Uterus (tissue), 4 donors: ENCODE data around the gene KCNH1. TPM values are rescaled to one million over a fixed set of nuclear protein-coding genes. Genes with fewer than 3 reads are reported as not detected.

Experiments used
- DNase-seq, 2 donors: peaks; one replicate each; pipeline ENCODE4 v3.0.0-alpha.2; 2019 to 2020
- H3K27ac ChIP-seq, 2 donors: fragments of 200-600 bp; sonication (generic); 1 replicate in 1 of 2; 2 replicates in 1 of 2; pipeline ENCODE4 v1.5.1; 2016 to 2018
- H3K27me3 ChIP-seq, 2 donors: fragments of 200-600 bp; sonication (generic); one replicate each; pipeline ENCODE4 v1.5.1; 2018 to 2019; ENCODE audit warnings: control low read depth in 1 of 2
- H3K36me3 ChIP-seq, 2 donors: fragments of 200-600 bp; sonication (generic); one replicate each; pipeline ENCODE4 v1.5.1; 2019; ENCODE audit warnings: control low read depth in 1 of 2
- H3K4me1 ChIP-seq, 2 donors: fragments of 200-600 bp; sonication (generic); one replicate each; pipeline ENCODE4 v1.5.1; 2018 to 2019; ENCODE audit warnings: control low read depth in 1 of 2
- H3K4me3 ChIP-seq, 2 donors: fragments of 200-600 bp; sonication (generic); 1 replicate in 1 of 2; 2 replicates in 1 of 2; pipeline ENCODE4 v1.5.1; 2018 to 2019; ENCODE audit warnings: mild to moderate bottlenecking in 1 of 2
- H3K9me3 ChIP-seq, 2 donors: fragments of 200-600 bp; sonication (generic); one replicate each; pipeline ENCODE4 v1.5.1; 2019; ENCODE audit warnings: control low read depth in 1 of 2
- CTCF ChIP-seq, 4 experiments: fragments of 200-600 bp in 2 of 4; fragments of 450-650 bp in 2 of 4; sonication (generic) in 2 of 4; IDR thresholded peaks; one replicate each; pipeline ENCODE4 v1.5.1; 2016 to 2019; ENCODE audit warnings: antibody characterized with exemption in 4 of 4, mild to moderate bottlenecking in 2 of 4, moderate library complexity in 1 of 4
- POLR2A ChIP-seq, 2 donors: fragments of 450-650 bp; IDR thresholded peaks; one replicate each; pipeline ENCODE4 v1.6.1; 2016; ENCODE audit warnings: antibody characterized with exemption in 2 of 2, mild to moderate bottlenecking in 1 of 2, moderate library complexity in 1 of 2
- intact Hi-C: fragments of 100-400 bp; cut with DNase I; formaldehyde crosslinking; loops from one replicate; pipeline ENCODE4 v1.15.1; 2023; ENCODE audit warnings: low total_unique reads
- total RNA-seq, 4 donors: library from RNA; depleted of rRNA in 3 of 4; stranded (reverse); fragments of >200 nt in 3 of 4; gene quantifications; one replicate each; pipeline versions ENCODE4 v1.1.0 to v1.2.4, GENCODE V29; 2014 to 2023
- donor health status: DM: yes; HTN: yes; CAD: no.

The KCNH1 gene
- total RNA-seq, 4 donors from 2014 or later = 1.1 to 1.5 TPM; not detected in 2

- Histone ChIP-seq H3K4me1 (no peaks in the 10 kb centered on the region), H3K27me3 (no peaks in the 10 kb centered on the region), H3K9me3 (no peaks in the 10 kb centered on the region), H3K4me3 (no peak overlapping the region), H3K27ac (no peak overlapping the region), H3K36me3 (no peaks in the 10 kb centered on the region)
- intact Hi-C loops = no loop called here
- DNase-seq = no peak
- TF ChIP-seq CTCF (IDR thresholded peaks at IDR 0.05) (no peak), POLR2A (IDR thresholded peaks at IDR 0.05) (no peak)
Measured at GRCh38 chr1:210707300-210708240, 426.4 kb downstream of the KCNH1 start.

- no peaks in the 10 kb centered on the region for H3K36me3 ChIP-seq
- no peak overlapping the region for H3K27ac ChIP-seq
- TF ChIP-seq POLR2A (IDR thresholded peaks at IDR 0.05) (no peak), CTCF (IDR thresholded peaks at IDR 0.05) (no peak)
- no peak overlapping the region for H3K4me3 ChIP-seq
- DNase-seq = no peak
- H3K9me3 ChIP-seq = no peaks in the 10 kb centered on the region
- H3K4me1 ChIP-seq = no peaks in the 10 kb centered on the region
- intact Hi-C loops = no loop called here
- no peaks in the 10 kb centered on the region for H3K27me3 ChIP-seq
Measured at GRCh38 chr1:210706246-210706645, 427.7 kb downstream of the KCNH1 start.

GRCh38 chr1:210705086-210705485 lies 428.9 kb downstream of the KCNH1 start:
- no peak for DNase-seq
- H3K27ac ChIP-seq = no peak overlapping the region
- H3K27me3 ChIP-seq = no peaks in the 10 kb centered on the region
- intact Hi-C loops = no loop called here
- H3K9me3 ChIP-seq = no peaks in the 10 kb centered on the region
- no peaks in the 10 kb centered on the region for H3K4me1 ChIP-seq
- H3K4me3 ChIP-seq = no peak overlapping the region
- TF ChIP-seq POLR2A (IDR thresholded peaks at IDR 0.05) (no peak), CTCF (IDR thresholded peaks at IDR 0.05) (no peak)
- no peaks in the 10 kb centered on the region for H3K36me3 ChIP-seq

GRCh38 chr1:210703593-210703992 lies 430.4 kb downstream of the KCNH1 start:
- no peak for DNase-seq
- H3K9me3 ChIP-seq = no peaks in the 10 kb centered on the region
- no peak for TF ChIP-seq POLR2A (IDR thresholded peaks at IDR 0.05)
- TF ChIP-seq CTCF (IDR thresholded peaks at IDR 0.05) = no peak
- no peaks in the 10 kb centered on the region for H3K27me3 ChIP-seq
- H3K4me3 ChIP-seq = no peak overlapping the region
- no peaks in the 10 kb centered on the region for H3K36me3 ChIP-seq
- H3K27ac ChIP-seq = no peak overlapping the region
- H3K4me1 ChIP-seq = no peaks in the 10 kb centered on the region
- intact Hi-C loops = no loop called here

GRCh38 chr1:210702506-210702905 lies 431.4 kb downstream of the KCNH1 start:
- Histone ChIP-seq H3K9me3 (no peaks in the 10 kb centered on the region), H3K27ac (no peak overlapping the region), H3K4me3 (no peak overlapping the region), H3K4me1 (no peaks in the 10 kb centered on the region), H3K36me3 (no peaks in the 10 kb centered on the region), H3K27me3 (no peaks in the 10 kb centered on the region)
- intact Hi-C loops = no loop called here
- no peak for DNase-seq
- TF ChIP-seq POLR2A (IDR thresholded peaks at IDR 0.05) = no peak
- TF ChIP-seq CTCF (IDR thresholded peaks at IDR 0.05) = no peak
